Activated CD4-positive, CD25-positive, alpha-beta regulatory T cell treated with anti-CD3 and anti-CD28 coated beads, Interleukin-2, amount 50 U/mL, for 72 hours (primary cell): ENCODE data around the gene CA10.

Source experiments
- DNase-seq: peaks from one replicate; pipeline ENCODE4 v3.0.0; 2021

Gene CA10

GRCh38 chr17:51855806-51856205 is 302.7 kb downstream of the CA10 start:
- no peak for DNase-seq

GRCh38 chr17:51853857-51854256 is 304.7 kb downstream of the CA10 start:
- DNase-seq = no peak

DNA sequence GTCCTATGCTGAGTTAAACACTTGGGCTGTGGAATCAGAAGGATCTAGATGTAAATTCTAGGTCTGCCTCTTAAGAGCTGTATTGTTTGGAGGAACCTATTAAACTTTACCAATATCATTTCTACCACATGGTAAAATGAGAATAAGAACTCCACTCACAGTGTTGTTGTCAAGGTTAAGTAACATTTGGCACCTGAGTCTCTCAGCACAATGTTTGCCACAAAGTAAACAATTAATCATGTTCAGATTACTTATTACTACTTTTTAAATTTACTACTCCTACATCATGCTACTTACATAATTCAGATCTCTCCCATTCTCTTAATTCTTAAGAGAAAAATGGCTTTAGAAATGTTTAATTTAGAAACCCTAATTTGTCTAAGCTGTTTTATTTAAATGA is 305.9 kb downstream of the CA10 start:
- DNase-seq = no peak

DNA sequence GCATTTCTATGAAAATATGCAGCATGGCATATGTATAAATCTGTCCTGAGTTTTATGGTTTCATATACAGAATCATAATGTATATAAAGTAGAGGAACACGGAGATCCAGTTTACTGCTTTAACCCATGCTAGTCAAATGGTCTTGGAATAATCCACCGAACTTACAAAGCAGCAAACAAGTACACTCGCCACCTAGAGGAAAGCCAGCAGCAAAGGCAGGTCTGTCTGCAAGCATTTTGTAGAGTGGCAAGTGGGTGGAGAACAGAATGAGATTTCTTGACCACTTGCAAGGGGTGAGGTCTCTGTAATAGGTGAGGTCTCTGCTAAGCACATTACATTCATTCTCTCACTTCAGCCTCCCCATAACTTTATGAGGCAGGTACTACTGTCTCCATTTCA is 308.3 kb downstream of the CA10 start:
- no peak for DNase-seq

- DNase-seq = no peak
Observed at GRCh38 chr17:51848451-51848850, 310.1 kb downstream of the CA10 start.

GRCh38 chr17:51846566-51846965 is 311.9 kb downstream of the CA10 start:
- DNase-seq = no peak

- no peak for DNase-seq
Observed at GRCh38 chr17:51845776-51846175, 312.7 kb downstream of the CA10 start.

DNA sequence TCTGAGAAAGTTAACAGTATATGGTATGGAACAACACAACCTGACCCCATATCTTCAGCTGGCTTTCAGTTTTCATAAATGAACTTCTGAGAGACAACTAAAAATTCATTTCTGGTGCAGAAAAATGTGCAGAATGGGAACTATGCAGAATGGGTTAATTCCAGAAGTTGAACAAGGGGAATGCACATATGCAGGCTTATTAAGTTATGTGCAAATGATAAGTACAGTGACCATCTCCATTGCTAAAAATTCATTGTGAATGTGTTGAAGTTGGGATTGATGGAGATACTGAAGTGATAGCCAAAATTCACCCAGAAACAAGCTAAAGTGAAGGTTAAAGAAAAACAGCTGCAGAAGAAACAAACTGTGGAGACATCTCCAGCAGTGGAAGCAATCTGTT is 315.8 kb downstream of the CA10 start:
- no peak for DNase-seq

- DNase-seq = no peak
Observed at GRCh38 chr17:51841669-51842068, 316.8 kb downstream of the CA10 start.

- no peak for DNase-seq
Observed at GRCh38 chr17:51840688-51841087, 317.8 kb downstream of the CA10 start.

GRCh38 chr17:51833620-51834019 is 324.9 kb downstream of the CA10 start:
- DNase-seq = no peak

GRCh38 chr17:51833045-51833444 is 325.5 kb downstream of the CA10 start:
- DNase-seq = no peak

DNA sequence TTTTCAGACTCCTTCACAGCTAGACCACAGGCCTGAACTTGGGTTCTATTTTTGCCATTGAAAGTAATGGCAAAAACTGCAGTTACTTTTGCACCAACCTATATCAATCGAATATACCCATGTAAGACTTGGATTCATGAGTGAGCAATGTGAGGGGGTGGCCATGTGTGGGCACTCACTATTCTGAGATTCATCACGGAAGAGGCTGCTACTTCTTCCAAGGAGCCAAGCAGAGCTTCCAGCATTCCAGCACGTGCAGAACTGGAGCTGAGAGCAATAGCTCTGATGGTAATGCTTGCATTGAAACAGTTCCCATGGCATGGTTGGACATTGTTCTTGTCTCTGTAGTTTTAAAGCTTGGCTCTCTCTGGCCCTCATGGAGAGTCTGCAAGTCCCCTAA is 327.6 kb downstream of the CA10 start:
- no peak for DNase-seq

- no peak for DNase-seq
Observed at GRCh38 chr17:51830451-51830850, 328.1 kb downstream of the CA10 start.

- DNase-seq = no peak
Observed at GRCh38 chr17:51828901-51829300, 329.6 kb downstream of the CA10 start.

DNA sequence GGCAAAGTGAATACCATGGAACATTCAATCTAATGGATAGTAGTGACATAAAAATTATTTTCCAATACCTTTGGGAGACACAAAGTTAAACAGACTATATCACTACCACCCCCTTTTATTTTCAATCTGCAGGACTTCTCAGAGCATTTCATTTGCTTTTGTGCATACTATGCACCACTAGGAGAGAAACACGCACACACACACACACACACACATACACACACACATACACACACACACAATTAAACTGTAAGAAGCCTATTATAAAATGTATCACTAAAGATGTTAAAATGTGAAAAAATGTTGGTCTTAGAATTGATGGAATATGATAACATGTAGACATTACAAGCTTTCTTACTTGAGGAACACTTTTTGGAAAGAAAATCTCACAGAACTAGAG is 331.4 kb downstream of the CA10 start:
- DNase-seq = no peak

DNA sequence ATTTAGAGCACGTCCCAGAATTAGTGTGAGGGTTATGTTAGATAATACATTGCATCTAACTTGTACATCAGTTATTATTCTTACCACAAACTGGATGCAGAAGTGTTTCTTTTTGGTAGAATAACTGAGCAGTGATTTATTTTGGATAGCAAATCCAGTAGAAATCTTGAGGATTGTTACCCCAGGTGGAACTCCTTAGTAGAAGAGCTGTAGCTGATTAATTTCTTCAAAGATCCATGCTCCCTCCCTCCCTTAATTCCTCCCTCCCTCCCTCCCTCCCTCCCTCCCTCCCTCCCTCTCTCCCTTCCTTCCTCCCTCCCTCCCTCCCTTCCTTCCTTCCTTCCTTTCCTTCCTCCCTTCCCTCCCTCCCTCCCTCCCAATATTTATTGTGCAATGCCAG is 337.7 kb downstream of the CA10 start:
- no peak for DNase-seq

DNA sequence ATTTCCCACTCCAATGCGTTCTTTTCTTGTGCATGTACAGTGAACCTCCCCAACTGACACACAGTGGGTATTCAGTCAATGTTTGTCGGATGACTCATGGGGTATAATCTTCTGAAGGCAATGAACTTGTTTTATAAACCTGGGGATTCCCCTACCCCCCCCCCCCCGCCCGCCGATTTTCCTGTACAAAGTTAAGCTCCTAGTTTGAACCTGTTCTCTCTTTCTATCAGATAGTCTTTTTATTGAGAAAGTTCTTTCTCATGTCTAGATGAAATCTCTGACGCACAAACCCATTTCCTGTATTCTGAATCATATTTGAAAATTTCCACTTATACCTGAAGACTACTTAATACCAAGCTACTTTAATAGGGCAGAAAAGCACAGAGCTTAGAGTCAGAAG is 338.3 kb downstream of the CA10 start:
- DNase-seq = no peak

- DNase-seq = no peak
Observed at GRCh38 chr17:51819341-51820219, 338.9 kb downstream of the CA10 start.

GRCh38 chr17:51818777-51819176 is 339.7 kb downstream of the CA10 start:
- no peak for DNase-seq

- no peak for DNase-seq
Observed at GRCh38 chr17:51817955-51818354, 340.6 kb downstream of the CA10 start.

DNA sequence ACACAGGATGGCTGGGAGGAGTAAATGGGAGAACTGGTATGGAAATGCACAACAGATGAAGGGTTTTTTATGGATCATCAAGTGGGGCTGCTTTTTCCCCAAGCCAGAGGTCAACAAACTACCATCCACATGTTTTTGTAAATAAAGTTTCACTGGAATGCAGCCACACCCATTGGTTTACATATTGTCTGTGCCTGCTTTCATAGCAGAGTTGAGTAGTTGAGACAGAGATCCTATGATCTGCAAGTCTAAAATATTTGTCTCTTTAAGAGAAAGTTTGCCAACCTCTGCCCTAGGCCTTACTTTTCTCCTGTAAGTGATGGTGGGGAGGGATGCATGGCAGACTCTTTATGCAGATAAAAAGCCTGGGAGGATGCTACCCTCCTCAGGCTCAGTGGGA is 341.4 kb downstream of the CA10 start:
- no peak for DNase-seq

GRCh38 chr17:51815097-51815496 is 343.4 kb downstream of the CA10 start:
- DNase-seq = no peak

DNA sequence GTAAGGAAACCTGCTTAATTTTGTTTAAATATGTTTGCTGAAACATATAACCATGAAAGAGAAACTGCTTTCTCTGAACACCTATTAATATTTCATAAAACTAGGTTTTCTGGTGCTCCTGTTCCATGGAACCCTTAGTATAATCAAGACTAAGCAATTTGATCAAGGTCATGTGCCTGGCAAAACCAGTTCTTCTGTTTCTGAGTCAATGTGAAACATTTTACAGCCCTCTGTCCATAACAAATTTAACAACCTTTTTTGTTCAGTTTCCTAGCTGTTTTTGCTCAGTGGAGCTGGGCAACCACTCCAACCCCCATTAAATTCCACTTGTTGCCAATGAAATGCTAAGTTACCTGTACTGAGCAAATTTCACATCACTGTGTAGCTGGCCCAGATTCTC is 344.0 kb downstream of the CA10 start:
- DNase-seq = no peak

GRCh38 chr17:51813784-51814174 is 344.7 kb downstream of the CA10 start:
- DNase-seq = no peak
